ENCODE results near the gene MEI4. TPM values are rescaled to one million over a fixed set of nuclear protein-coding genes. Genes with fewer than 3 reads are reported as not detected.

Gene MEI4
- polyA plus RNA-seq (2013, experiment 1 of 2) = not detected
- polyA plus RNA-seq (2013, experiment 2 of 2) = 0.05 TPM

- H3K36me3 ChIP-seq (ENCODE audit: control insufficient read depth, insufficient read depth, low read length) = no peaks in the 10 kb centered on the region
- no peak within 1 kb of the TSS for H3K27ac ChIP-seq (ENCODE audit: low read depth, low read length, severe bottlenecking)
- H3K4me1 ChIP-seq (ENCODE audit: control insufficient read depth, insufficient read depth, low read length, poor library complexity, severe bottlenecking) = no peaks in the 10 kb centered on the region
- H3K9me3 ChIP-seq (ENCODE audit: control insufficient read depth, low read length) = no peaks in the 10 kb centered on the region
- H3K4me3 ChIP-seq (ENCODE audit: extremely low read depth, insufficient read depth, low read length, poor library complexity, severe bottlenecking) = no peak within 1 kb of the TSS
- WGBS, 2 experiments (ENCODE audit: insufficient coverage in 2 of 2) = 83% methylated on average over 1 of the region's 2 CpGs; no CpG with 5 or more reads in 1 of the 2 experiments
These were observed at the start of gene MEI4 for GRCh38 chr6:77652739-77653138. TSS of gene MEI4 (plus strand) at chr6:77653039. CDS start at chr6:77690672, 37,633 bp downstream.

GRCh38 chr6:77604476-77604875 lies 48.4 kb upstream of the MEI4 start:
- Histone ChIP-seq H3K9me3 (ENCODE audit: control insufficient read depth, low read length) (no peaks in the 10 kb centered on the region), H3K27ac (ENCODE audit: low read depth, low read length, severe bottlenecking) (no peak overlapping the region), H3K4me1 (ENCODE audit: control insufficient read depth, insufficient read depth, low read length, poor library complexity, severe bottlenecking) (no peaks in the 10 kb centered on the region), H3K4me3 (ENCODE audit: extremely low read depth, insufficient read depth, low read length, poor library complexity, severe bottlenecking) (no peak overlapping the region), H3K36me3 (ENCODE audit: control insufficient read depth, insufficient read depth, low read length) (no peaks in the 10 kb centered on the region)
- 89 to 100% methylated on average over 1 of the region's 4 CpGs for WGBS, 2 experiments (ENCODE audit: insufficient coverage in 2 of 2)

GRCh38 chr6:77607004-77607403 lies 45.8 kb upstream of the MEI4 start:
- H3K27ac ChIP-seq (ENCODE audit: low read depth, low read length, severe bottlenecking) = no peak overlapping the region
- WGBS, 2 experiments (ENCODE audit: insufficient coverage in 2 of 2) = 92 to 93% methylated on average over 4 to 5 of the region's 5 CpGs
- H3K36me3 ChIP-seq (ENCODE audit: control insufficient read depth, insufficient read depth, low read length) = no peaks in the 10 kb centered on the region
- no peak overlapping the region for H3K4me3 ChIP-seq (ENCODE audit: extremely low read depth, insufficient read depth, low read length, poor library complexity, severe bottlenecking)
- no peaks in the 10 kb centered on the region for H3K9me3 ChIP-seq (ENCODE audit: control insufficient read depth, low read length)
- no peaks in the 10 kb centered on the region for H3K4me1 ChIP-seq (ENCODE audit: control insufficient read depth, insufficient read depth, low read length, poor library complexity, severe bottlenecking)

- H3K27ac ChIP-seq (ENCODE audit: low read depth, low read length, severe bottlenecking) = no peak overlapping the region
- no peaks in the 10 kb centered on the region for H3K4me1 ChIP-seq (ENCODE audit: control insufficient read depth, insufficient read depth, low read length, poor library complexity, severe bottlenecking)
- no peaks in the 10 kb centered on the region for H3K36me3 ChIP-seq (ENCODE audit: control insufficient read depth, insufficient read depth, low read length)
- H3K9me3 ChIP-seq (ENCODE audit: control insufficient read depth, low read length) = no peaks in the 10 kb centered on the region
- no CpG with 5 or more reads among the region's 1 CpG for WGBS, 2 experiments (ENCODE audit: insufficient coverage in 2 of 2)
- no peak overlapping the region for H3K4me3 ChIP-seq (ENCODE audit: extremely low read depth, insufficient read depth, low read length, poor library complexity, severe bottlenecking)
These were observed 43.7 kb upstream of the MEI4 start for GRCh38 chr6:77609106-77609505.

GRCh38 chr6:77619114-77619513 lies 33.7 kb upstream of the MEI4 start:
- Histone ChIP-seq H3K27ac (ENCODE audit: low read depth, low read length, severe bottlenecking) (no peak overlapping the region), H3K9me3 (ENCODE audit: control insufficient read depth, low read length) (no peaks in the 10 kb centered on the region), H3K4me1 (ENCODE audit: control insufficient read depth, insufficient read depth, low read length, poor library complexity, severe bottlenecking) (no peaks in the 10 kb centered on the region), H3K36me3 (ENCODE audit: control insufficient read depth, insufficient read depth, low read length) (no peaks in the 10 kb centered on the region), H3K4me3 (ENCODE audit: extremely low read depth, insufficient read depth, low read length, poor library complexity, severe bottlenecking) (no peak overlapping the region)
- 80 to 83% methylated on average over 1 of the region's 2 CpGs for WGBS, 2 experiments (ENCODE audit: insufficient coverage in 2 of 2)

- no peak overlapping the region for H3K27ac ChIP-seq (ENCODE audit: low read depth, low read length, severe bottlenecking)
- no peak overlapping the region for H3K4me3 ChIP-seq (ENCODE audit: extremely low read depth, insufficient read depth, low read length, poor library complexity, severe bottlenecking)
- no peaks in the 10 kb centered on the region for H3K9me3 ChIP-seq (ENCODE audit: control insufficient read depth, low read length)
- no peaks in the 10 kb centered on the region for H3K4me1 ChIP-seq (ENCODE audit: control insufficient read depth, insufficient read depth, low read length, poor library complexity, severe bottlenecking)
- H3K36me3 ChIP-seq (ENCODE audit: control insufficient read depth, insufficient read depth, low read length) = no peaks in the 10 kb centered on the region
- no CpG with 5 or more reads among the region's 1 CpG for WGBS, 2 experiments (ENCODE audit: insufficient coverage in 2 of 2)
These were observed 32.5 kb upstream of the MEI4 start for GRCh38 chr6:77620278-77620882.

GRCh38 chr6:77624515-77624914 lies 28.3 kb upstream of the MEI4 start:
- H3K27ac ChIP-seq (ENCODE audit: low read depth, low read length, severe bottlenecking) = no peak overlapping the region
- peaks cover 3% of the 10 kb centered on the region for H3K4me1 ChIP-seq (ENCODE audit: control insufficient read depth, insufficient read depth, low read length, poor library complexity, severe bottlenecking)
- no CpG with 5 or more reads among the region's 5 CpGs for WGBS, 2 experiments (ENCODE audit: insufficient coverage in 2 of 2)
- no peaks in the 10 kb centered on the region for H3K9me3 ChIP-seq (ENCODE audit: control insufficient read depth, low read length)
- no peaks in the 10 kb centered on the region for H3K36me3 ChIP-seq (ENCODE audit: control insufficient read depth, insufficient read depth, low read length)
- no peak overlapping the region for H3K4me3 ChIP-seq (ENCODE audit: extremely low read depth, insufficient read depth, low read length, poor library complexity, severe bottlenecking)

- no peak overlapping the region for H3K4me3 ChIP-seq (ENCODE audit: extremely low read depth, insufficient read depth, low read length, poor library complexity, severe bottlenecking)
- H3K4me1 ChIP-seq (ENCODE audit: control insufficient read depth, insufficient read depth, low read length, poor library complexity, severe bottlenecking) = peaks cover 3% of the 10 kb centered on the region
- H3K9me3 ChIP-seq (ENCODE audit: control insufficient read depth, low read length) = no peaks in the 10 kb centered on the region
- no CpG with 5 or more reads among the region's 1 CpG for WGBS, 2 experiments (ENCODE audit: insufficient coverage in 2 of 2)
- H3K27ac ChIP-seq (ENCODE audit: low read depth, low read length, severe bottlenecking) = no peak overlapping the region
- H3K36me3 ChIP-seq (ENCODE audit: control insufficient read depth, insufficient read depth, low read length) = no peaks in the 10 kb centered on the region
These were observed 26.4 kb upstream of the MEI4 start for GRCh38 chr6:77626426-77626825.

GRCh38 chr6:77630014-77630413 lies 22.8 kb upstream of the MEI4 start:
- Histone ChIP-seq H3K36me3 (ENCODE audit: control insufficient read depth, insufficient read depth, low read length) (no peaks in the 10 kb centered on the region), H3K9me3 (ENCODE audit: control insufficient read depth, low read length) (no peaks in the 10 kb centered on the region), H3K4me3 (ENCODE audit: extremely low read depth, insufficient read depth, low read length, poor library complexity, severe bottlenecking) (no peak overlapping the region), H3K27ac (ENCODE audit: low read depth, low read length, severe bottlenecking) (no peak overlapping the region), H3K4me1 (ENCODE audit: control insufficient read depth, insufficient read depth, low read length, poor library complexity, severe bottlenecking) (peaks cover 3% of the 10 kb centered on the region)
- WGBS, 2 experiments (ENCODE audit: insufficient coverage in 2 of 2) = no CpG with 5 or more reads among the region's 2 CpGs

GRCh38 chr6:77633471-77633870 lies 19.4 kb upstream of the MEI4 start:
- no peaks in the 10 kb centered on the region for H3K36me3 ChIP-seq (ENCODE audit: control insufficient read depth, insufficient read depth, low read length)
- no peak overlapping the region for H3K27ac ChIP-seq (ENCODE audit: low read depth, low read length, severe bottlenecking)
- H3K4me1 ChIP-seq (ENCODE audit: control insufficient read depth, insufficient read depth, low read length, poor library complexity, severe bottlenecking) = no peaks in the 10 kb centered on the region
- H3K9me3 ChIP-seq (ENCODE audit: control insufficient read depth, low read length) = no peaks in the 10 kb centered on the region
- WGBS, 2 experiments (ENCODE audit: insufficient coverage in 2 of 2) = no CpG with 5 or more reads among the region's 1 CpG
- no peak overlapping the region for H3K4me3 ChIP-seq (ENCODE audit: extremely low read depth, insufficient read depth, low read length, poor library complexity, severe bottlenecking)

GRCh38 chr6:77633993-77634715 lies 18.7 kb upstream of the MEI4 start:
- H3K36me3 ChIP-seq (ENCODE audit: control insufficient read depth, insufficient read depth, low read length) = no peaks in the 10 kb centered on the region
- H3K27ac ChIP-seq (ENCODE audit: low read depth, low read length, severe bottlenecking) = no peak overlapping the region
- H3K9me3 ChIP-seq (ENCODE audit: control insufficient read depth, low read length) = no peaks in the 10 kb centered on the region
- H3K4me1 ChIP-seq (ENCODE audit: control insufficient read depth, insufficient read depth, low read length, poor library complexity, severe bottlenecking) = no peaks in the 10 kb centered on the region
- H3K4me3 ChIP-seq (ENCODE audit: extremely low read depth, insufficient read depth, low read length, poor library complexity, severe bottlenecking) = no peak overlapping the region
- WGBS, 2 experiments (ENCODE audit: insufficient coverage in 2 of 2) = 86% methylated on average over 1 of the region's 1 CpG; no CpG with 5 or more reads in 1 of the 2 experiments

All from mesodermal cell (in vitro differentiated cells).